NCI-H345 treated with DMSO at 0.1 percent for 48 hours (cell line): Measurements from ENCODE around the gene PCDHGA3.
"Not testable (repeated sequence)": the region's sequence is repeated elsewhere in the genome, so short reads cannot be mapped to it uniquely, and the experiment has no call there.

Source experiments
- DNase-seq: peaks from one replicate; lab custom pipeline; 2025; ENCODE audit not compliant: unreplicated experiment; lab: John Stamatoyannopoulos, UW

The PCDHGA3 gene

GRCh38 chr5:141346017-141346416 lies 2.4 kb downstream of the PCDHGA3 start:
- DNase-seq, result not testable (repeated sequence)

GRCh38 chr5:141349917-141350619 lies 6.4 kb downstream of the PCDHGA3 start, which contains the start of gene PCDHGB1:
Gene PCDHGB1, plus strand, starts transcription at chr5:141350099. Its CDS starts 162 bp downstream, at chr5:141350261.
- peak; percentile 76 for DNase-seq

- no peak for DNase-seq
Measured at GRCh38 chr5:141351591-141351990, 8.0 kb downstream of the PCDHGA3 start.

DNA sequence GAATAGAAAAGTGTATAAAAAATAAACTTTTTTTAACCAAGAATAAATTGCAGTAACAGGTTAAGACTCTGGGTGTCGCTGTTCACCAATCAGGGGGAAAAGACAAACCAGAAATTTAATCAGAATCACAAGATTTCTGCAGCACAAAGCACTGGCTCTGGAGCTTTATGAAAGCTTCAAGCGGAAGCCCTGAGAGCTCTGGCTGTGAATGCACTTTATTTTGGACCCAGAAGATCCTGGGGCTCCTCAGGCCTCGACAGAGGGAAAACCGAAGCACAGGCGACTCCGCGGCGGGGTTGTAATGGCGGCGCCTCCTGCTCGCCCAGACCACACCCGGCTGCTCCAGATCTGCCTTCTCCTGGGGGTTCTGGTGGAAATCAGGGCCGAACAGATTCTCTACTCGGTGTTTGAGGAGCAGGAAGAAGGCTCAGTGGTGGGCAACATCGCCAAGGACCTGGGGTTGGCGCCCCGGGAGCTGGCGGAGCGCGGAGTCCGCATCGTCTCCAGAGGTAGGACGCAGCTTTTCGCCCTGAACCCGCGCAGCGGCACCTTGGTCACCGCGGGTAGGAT lies 11.4 kb downstream of the PCDHGA3 start, which contains the start of gene PCDHGA4:
TSS of gene PCDHGA4 (plus strand) at position 122 of the 570 bp plus-strand sequence. CDS start at position 209, 87 bp downstream.
- DNase-seq, result no peak

GRCh38 chr5:141355641-141356040 lies 12.0 kb downstream of the PCDHGA3 start:
- DNase-seq, result no peak

GRCh38 chr5:141356133-141356532 lies 12.5 kb downstream of the PCDHGA3 start:
- no peak for DNase-seq

DNA sequence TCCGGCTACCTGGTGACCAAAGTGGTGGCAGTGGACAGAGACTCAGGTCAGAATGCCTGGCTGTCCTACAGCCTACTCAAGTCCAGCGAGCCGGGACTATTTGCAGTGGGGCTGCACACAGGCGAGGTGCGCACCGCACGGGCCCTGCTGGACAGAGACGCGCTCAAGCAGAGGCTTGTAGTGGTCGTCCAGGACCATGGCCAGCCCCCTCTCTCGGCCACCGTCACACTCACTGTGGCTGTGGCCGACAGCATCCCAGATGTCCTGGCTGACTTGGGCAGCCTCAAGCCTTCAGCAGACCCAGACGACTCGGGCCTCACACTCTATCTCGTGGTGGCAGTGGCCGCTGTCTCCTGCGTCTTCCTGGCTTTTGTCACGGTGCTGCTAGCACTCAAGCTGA lies 13.3 kb downstream of the PCDHGA3 start:
- DNase-seq, result no peak

DNA sequence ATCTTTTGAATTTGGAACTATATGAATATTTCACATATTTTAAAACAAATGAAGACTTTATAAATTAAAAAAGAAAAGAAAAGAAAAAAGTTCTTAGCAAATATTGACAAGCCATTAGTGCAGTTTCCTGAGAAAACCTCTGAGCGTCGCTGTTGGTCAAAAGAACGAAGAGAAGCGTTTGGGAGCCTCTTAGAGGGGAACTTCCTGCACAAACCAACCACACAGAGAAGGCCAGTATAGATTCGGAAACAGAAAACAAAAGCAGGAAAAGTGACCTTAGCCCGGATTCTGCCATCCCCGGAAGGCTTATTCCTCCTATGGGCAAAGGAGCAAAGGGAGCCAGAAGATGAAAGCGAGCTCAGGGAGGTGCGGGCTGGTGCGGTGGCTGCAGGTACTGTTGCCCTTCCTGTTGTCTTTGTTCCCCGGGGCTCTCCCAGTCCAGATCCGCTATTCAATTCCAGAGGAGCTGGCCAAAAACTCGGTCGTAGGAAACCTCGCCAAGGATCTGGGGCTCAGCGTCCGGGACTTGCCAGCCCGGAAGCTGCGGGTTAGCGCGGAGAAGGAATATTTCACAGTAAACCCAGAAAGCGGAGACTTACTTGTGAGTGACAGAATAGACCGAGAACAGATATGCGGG lies 16.3 kb downstream of the PCDHGA3 start, which contains the start of gene PCDHGB2:
TSS of gene PCDHGB2 (plus strand) at position 205 of the 637 bp plus-strand sequence. CDS start at position 347, 142 bp downstream.
- DNase-seq, result no peak

GRCh38 chr5:141360685-141361084 lies 17.1 kb downstream of the PCDHGA3 start:
- DNase-seq, result no peak

DNA sequence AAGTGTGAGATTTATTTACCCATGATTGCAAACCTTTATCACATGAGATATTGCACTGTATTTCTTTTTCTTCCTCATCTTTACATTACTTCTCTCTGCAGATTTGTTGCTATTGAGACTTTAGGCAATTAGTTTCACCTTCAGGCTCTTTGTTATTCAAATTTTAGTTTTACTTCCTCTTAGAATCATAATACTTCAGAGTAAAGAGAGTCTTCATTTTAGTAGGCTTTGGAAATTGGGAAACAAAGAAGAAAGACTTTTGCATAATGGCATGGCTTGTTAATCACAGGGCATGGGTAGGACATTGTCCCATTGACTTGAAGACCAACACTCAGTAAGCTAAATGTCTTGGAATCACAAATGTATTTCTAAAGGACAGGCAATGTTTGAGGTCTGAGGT lies 19.1 kb downstream of the PCDHGA3 start:
- DNase-seq, result no peak

DNA sequence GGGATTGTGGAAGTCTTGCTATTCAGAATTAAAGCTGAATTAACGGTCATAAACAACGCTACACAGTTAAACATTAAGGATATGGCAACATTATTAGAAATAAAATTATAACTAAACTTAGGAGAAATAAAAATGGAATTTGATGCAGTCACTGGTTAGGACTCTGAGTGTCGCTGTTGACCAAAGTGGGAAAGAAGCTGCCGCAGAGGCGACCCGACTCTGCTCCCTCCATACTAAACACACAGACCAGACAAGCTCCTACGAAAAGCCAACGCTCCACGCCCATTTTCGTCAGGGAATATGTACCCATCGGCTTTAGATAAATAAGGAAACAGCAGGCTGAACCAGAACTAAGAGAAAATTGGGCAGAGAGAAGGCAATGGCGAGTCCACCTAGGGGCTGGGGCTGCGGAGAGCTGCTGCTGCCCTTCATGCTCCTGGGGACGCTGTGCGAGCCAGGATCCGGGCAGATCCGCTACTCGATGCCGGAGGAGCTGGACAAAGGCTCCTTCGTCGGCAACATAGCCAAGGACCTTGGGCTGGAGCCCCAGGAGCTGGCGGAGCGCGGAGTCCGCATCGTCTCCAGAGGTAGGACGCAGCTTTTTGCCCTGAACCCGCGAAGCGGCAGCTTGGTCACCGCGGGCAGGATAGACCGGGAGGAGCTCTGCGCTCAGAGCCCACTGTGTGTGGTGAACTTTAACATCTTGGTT lies 20.5 kb downstream of the PCDHGA3 start, which contains the start of gene PCDHGA5:
TSS of gene PCDHGA5 (plus strand) at position 211 of the 709 bp plus-strand sequence. CDS start at position 380, 169 bp downstream.
- no peak for DNase-seq

DNA sequence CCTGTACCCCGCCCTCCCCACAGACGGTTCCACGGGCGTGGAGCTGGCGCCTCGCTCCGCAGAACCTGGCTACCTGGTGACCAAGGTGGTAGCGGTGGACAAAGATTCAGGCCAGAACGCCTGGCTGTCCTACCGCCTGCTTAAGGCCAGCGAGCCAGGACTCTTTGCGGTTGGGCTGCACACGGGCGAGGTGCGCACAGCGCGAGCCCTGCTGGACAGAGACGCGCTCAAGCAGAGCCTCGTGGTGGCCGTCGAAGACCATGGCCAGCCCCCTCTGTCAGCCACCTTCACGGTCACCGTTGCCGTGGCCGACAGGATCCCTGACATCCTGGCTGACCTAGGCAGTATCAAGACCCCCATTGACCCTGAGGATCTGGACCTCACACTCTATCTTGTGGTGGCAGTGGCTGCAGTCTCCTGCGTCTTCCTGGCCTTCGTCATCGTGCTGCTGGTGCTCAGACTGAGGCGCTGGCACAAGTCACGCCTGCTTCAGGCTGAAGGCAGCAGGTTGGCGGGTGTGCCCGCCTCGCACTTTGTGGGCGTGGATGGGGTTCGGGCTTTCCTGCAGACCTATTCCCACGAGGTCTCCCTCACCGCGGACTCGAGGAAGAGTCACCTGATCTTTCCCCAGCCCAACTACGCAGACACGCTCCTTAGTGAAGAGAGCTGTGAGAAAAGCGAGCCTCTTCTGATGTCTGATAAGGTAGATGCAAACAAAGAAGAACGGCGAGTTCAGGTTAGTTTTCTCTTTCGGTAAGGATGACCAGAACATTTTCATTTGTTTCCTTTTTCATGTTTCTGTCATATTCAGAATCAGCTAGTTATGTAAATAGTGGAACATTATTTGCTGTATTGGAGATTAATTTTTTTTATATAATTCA lies 22.6 kb downstream of the PCDHGA3 start:
- no peak for DNase-seq

GRCh38 chr5:141369994-141370848 lies 26.6 kb downstream of the PCDHGA3 start, which contains the start of gene PCDHGB3:
Gene PCDHGB3, plus strand, starts transcription at chr5:141370242. Its CDS starts 153 bp downstream, at chr5:141370395.
- DNase-seq, result no peak

DNA sequence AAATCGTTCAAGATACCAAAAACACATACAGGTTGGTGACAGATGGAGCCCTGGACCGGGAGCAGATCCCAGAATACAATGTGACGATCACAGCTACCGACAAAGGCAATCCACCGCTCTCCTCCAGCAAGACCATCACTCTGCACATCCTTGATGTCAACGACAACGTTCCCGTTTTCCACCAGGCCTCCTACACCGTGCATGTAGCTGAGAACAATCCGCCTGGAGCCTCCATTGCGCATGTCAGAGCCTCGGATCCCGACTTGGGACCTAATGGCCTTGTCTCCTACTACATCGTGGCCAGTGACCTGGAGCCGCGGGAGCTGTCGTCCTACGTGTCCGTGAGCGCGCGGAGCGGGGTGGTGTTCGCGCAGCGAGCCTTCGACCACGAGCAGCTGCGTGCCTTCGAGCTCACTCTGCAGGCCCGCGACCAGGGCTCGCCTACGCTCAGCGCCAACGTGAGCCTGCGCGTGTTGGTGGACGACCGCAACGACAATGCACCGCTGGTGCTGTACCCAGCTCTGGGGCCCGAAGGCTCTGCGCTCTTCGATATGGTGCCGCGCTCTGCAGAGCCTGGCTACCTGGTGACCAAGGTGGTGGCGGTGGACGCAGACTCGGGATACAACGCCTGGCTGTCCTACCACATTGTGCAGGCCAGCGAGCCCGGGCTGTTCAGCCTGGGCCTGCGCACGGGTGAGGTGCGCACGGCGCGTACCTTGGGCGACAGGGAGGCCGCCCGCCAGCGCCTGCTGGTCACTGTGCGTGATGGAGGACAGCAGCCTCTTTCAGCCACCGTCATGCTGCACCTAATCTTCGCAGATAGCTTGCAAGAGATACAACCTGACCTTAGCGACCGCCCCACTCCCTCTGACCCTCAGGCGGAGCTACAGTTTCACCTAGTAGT lies 28.2 kb downstream of the PCDHGA3 start:
- DNase-seq, result no peak

DNA sequence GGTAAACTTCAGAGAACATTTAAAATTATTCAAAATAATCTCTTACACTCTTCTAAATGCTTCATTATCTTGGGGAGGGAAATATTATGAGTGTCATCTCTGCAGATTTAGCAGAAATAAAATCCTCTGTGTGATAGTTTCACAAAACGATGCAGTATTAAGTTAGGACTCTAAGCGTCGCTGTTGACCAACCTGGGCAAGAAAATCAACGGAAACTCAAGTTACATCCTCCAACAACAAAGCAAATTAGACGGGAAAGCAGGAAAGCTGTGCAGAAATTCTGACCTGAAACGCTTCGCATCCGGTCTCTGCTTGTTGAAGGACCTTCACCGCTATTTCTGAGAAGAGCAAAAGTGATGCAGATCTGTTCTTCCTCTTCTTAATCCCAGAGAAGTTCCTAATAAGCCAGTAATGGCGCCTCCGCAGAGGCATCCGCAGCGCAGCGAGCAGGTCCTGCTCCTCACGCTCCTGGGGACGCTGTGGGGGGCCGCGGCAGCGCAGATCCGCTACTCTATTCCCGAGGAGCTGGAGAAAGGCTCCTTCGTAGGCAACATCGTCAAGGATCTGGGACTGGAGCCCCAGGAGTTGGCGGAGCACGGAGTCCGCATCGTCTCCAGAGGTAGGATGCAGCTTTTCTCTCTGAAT lies 30.2 kb downstream of the PCDHGA3 start, which contains the start of gene PCDHGA6:
TSS of gene PCDHGA6 (plus strand) at position 219 of the 645 bp plus-strand sequence. CDS start at position 412, 193 bp downstream.
- DNase-seq, result no peak

DNA sequence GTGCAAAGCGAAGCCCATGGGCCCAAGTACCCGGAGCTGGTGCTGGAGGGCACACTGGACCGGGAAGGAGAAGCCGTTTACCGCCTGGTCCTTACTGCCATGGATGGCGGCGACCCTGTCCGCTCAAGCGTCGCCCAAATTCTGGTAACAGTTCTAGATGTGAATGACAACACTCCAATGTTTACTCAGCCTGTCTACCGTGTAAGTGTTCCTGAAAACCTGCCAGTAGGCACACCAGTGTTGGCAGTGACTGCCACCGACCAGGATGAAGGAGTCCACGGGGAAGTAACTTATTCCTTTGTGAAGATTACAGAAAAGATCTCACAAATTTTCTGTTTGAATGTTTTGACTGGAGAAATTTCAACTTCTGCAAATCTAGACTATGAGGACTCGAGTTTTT lies 31.0 kb downstream of the PCDHGA3 start:
- DNase-seq, result no peak

DNA sequence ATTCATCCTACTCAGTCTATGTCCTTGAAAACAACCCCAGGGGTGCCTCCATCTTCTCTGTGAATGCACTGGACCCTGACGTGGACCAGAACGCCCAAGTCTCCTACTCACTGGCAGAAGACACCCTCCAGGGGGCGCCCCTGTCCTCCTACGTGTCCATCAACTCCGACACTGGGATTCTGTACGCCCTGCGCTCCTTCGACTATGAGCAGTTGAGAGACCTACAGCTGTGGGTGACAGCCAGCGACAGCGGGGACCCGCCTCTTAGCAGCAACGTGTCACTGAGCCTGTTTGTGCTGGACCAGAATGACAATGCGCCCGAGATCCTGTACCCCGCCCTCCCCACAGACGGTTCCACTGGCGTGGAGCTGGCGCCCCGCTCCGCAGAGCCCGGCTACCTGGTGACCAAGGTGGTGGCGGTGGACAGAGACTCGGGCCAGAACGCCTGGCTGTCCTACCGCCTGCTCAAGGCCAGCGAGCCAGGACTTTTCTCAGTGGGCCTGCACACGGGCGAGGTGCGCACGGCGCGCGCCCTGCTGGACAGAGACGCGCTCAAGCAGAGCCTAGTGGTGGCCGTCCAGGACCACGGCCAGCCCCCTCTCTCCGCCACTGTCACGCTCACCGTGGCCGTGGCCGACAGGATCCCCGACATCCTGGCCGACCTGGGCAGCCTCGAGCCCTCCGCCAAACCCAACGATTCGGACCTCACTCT lies 32.0 kb downstream of the PCDHGA3 start:
- not testable (repeated sequence) for DNase-seq
